GM23338 (cell line): ENCODE measurements around the gene TGIF2. TPM values are rescaled to one million over a fixed set of nuclear protein-coding genes. Genes with fewer than 3 reads are reported as not detected.

Experiments used
- EZH2 ChIP-seq: fragments of 200-600 bp; sonication (generic); IDR thresholded peaks from one replicate; pipeline ENCODE4 v1.8.0; 2017; ENCODE audit warnings: antibody characterized with exemption, mild to moderate bottlenecking, low read depth; ENCODE audit not compliant: unreplicated experiment
- NANOG ChIP-seq: IDR thresholded peaks from 2 replicates; pipeline ENCODE4 v1.6.1; 2016; ENCODE audit warnings: antibody characterized with exemption, borderline replicate concordance
- STAT1 ChIP-seq: IDR thresholded peaks from one replicate; pipeline ENCODE4 v1.6.1; 2016; ENCODE audit warnings: antibody characterized with exemption; ENCODE audit not compliant: unreplicated experiment
- ZNF114 ChIP-seq: fragments of 250-450 bp; sonication (Bioruptor Pico); IDR thresholded peaks from 2 replicates; pipeline ENCODE4 v1.5.0; 2020; ENCODE audit warnings: mild to moderate bottlenecking, moderate library complexity
- ZNF462 ChIP-seq: fragments of 250-450 bp; sonication (Bioruptor Pico); IDR thresholded peaks from 2 replicates; pipeline ENCODE4 v1.5.0; 2020; ENCODE audit warnings: mild to moderate bottlenecking, moderate library complexity
- polyA plus RNA-seq: library from polyadenylated mRNA; unstranded; fragments of >200 nt; fragmentation: Nextera tagmentation; extraction: Ambion mirVana; gene quantifications from 2 replicates; pipeline ENCODE4 v1.2.1, GENCODE V29; 2016
- total RNA-seq: library from RNA; depleted of rRNA; stranded (reverse); fragments of >200 nt; shearing (Covaris generic); gene quantifications from 2 replicates; pipeline ENCODE4 v1.2.3, GENCODE V29; 2014
- TF ChIP-seq, protein P1 (sequence below), 2 experiments: fragments of 200-600 bp in 1 of 2; sonication (generic) in 1 of 2; conservative IDR thresholded peaks; 2 replicates each; pipeline versions ENCODE4 v1.5.1 to v1.6.1; 2016 to 2017; ENCODE audit warnings: antibody characterized with exemption in 2 of 2, low read depth in 2 of 2, mild to moderate bottlenecking in 2 of 2, moderate library complexity in 1 of 2
- TF ChIP-seq, protein P2 (sequence below): IDR thresholded peaks from one replicate; pipeline ENCODE4 v1.6.1; 2018; ENCODE audit warnings: antibody characterized with exemption; ENCODE audit not compliant: unreplicated experiment

Gene TGIF2
- total and polyA plus RNA-seq, 2 experiments from 2014 or later, result 47.6 to 63.2 TPM

- TF ChIP-seq ZNF462 (CRISPR knock-in tag) (no peak), STAT1 (no peak), EZH2 (no peak), ZNF114 (CRISPR knock-in tag) (no peak), NANOG (no peak)
- TF ChIP-seq, protein P1, sequence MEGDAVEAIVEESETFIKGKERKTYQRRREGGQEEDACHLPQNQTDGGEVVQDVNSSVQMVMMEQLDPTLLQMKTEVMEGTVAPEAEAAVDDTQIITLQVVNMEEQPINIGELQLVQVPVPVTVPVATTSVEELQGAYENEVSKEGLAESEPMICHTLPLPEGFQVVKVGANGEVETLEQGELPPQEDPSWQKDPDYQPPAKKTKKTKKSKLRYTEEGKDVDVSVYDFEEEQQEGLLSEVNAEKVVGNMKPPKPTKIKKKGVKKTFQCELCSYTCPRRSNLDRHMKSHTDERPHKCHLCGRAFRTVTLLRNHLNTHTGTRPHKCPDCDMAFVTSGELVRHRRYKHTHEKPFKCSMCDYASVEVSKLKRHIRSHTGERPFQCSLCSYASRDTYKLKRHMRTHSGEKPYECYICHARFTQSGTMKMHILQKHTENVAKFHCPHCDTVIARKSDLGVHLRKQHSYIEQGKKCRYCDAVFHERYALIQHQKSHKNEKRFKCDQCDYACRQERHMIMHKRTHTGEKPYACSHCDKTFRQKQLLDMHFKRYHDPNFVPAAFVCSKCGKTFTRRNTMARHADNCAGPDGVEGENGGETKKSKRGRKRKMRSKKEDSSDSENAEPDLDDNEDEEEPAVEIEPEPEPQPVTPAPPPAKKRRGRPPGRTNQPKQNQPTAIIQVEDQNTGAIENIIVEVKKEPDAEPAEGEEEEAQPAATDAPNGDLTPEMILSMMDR (conservative IDR thresholded peaks at IDR 0.05; ENCODE audit: low read depth in 2 of 2), result no peak
- TF ChIP-seq, protein P2, sequence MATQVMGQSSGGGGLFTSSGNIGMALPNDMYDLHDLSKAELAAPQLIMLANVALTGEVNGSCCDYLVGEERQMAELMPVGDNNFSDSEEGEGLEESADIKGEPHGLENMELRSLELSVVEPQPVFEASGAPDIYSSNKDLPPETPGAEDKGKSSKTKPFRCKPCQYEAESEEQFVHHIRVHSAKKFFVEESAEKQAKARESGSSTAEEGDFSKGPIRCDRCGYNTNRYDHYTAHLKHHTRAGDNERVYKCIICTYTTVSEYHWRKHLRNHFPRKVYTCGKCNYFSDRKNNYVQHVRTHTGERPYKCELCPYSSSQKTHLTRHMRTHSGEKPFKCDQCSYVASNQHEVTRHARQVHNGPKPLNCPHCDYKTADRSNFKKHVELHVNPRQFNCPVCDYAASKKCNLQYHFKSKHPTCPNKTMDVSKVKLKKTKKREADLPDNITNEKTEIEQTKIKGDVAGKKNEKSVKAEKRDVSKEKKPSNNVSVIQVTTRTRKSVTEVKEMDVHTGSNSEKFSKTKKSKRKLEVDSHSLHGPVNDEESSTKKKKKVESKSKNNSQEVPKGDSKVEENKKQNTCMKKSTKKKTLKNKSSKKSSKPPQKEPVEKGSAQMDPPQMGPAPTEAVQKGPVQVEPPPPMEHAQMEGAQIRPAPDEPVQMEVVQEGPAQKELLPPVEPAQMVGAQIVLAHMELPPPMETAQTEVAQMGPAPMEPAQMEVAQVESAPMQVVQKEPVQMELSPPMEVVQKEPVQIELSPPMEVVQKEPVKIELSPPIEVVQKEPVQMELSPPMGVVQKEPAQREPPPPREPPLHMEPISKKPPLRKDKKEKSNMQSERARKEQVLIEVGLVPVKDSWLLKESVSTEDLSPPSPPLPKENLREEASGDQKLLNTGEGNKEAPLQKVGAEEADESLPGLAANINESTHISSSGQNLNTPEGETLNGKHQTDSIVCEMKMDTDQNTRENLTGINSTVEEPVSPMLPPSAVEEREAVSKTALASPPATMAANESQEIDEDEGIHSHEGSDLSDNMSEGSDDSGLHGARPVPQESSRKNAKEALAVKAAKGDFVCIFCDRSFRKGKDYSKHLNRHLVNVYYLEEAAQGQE, result no peak
Observed at GRCh38 chr20:36543184-36544133, 29.9 kb upstream of the TGIF2 start (continued).
